K562 (cell line): ENCODE data around the gene NINJ1. TPM values are rescaled to one million over a fixed set of nuclear protein-coding genes. Genes with fewer than 3 reads are reported as not detected.

Source experiments
- HCFC1 ChIP-seq: IDR thresholded peaks from 2 replicates; pipeline ENCODE4 v1.6.1; 2012; ENCODE audit warnings: low read depth, low read length, improper control_type of control experiment
- KDM5B ChIP-seq: fragments of 200-600 bp; sonication (generic); IDR thresholded peaks from 2 replicates; pipeline ENCODE4 v1.6.1; 2012; ENCODE audit warnings: low read depth, mild to moderate bottlenecking, moderate library complexity, low read length, control low read depth, inconsistent platforms; ENCODE audit not compliant: insufficient replicate concordance
- NRF1 ChIP-seq, 2 experiments: fragments of 450-650 bp; IDR thresholded peaks in 1 of 2; conservative IDR thresholded peaks in 1 of 2; 2 replicates each; pipeline ENCODE4 v1.6.1; 2014; ENCODE audit warnings: mild to moderate bottlenecking in 2 of 2
- PRPF4 ChIP-seq: fragments of 200-400 bp; formaldehyde crosslinking; IDR thresholded peaks from one replicate; pipeline ENCODE4 v1.6.1; 2017; ENCODE audit warnings: low read length, low read depth, mild to moderate bottlenecking; ENCODE audit not compliant: insufficient read depth, poor library complexity, severe bottlenecking
- ZNF175 ChIP-seq: fragments of 200-800 bp; sonication (Bioruptor generic); IDR thresholded peaks from 2 replicates; pipeline ENCODE4 v1.6.1; 2016; ENCODE audit warnings: low read depth, mild to moderate bottlenecking, missing genetic modification characterization, missing compliant biosample characterization
- ZNF311 ChIP-seq: fragments of 250-450 bp; sonication (Bioruptor Pico); IDR thresholded peaks from 2 replicates; pipeline ENCODE4 v1.4.0; 2020; ENCODE audit warnings: mild to moderate bottlenecking, moderate library complexity
- ZNF586 ChIP-seq: fragments of 450-650 bp; formaldehyde crosslinking; conservative IDR thresholded peaks from 2 replicates; pipeline ENCODE4 v1.4.0; 2020; ENCODE audit warnings: mild to moderate bottlenecking, moderate library complexity
- polyA plus RNA-seq, 8 experiments: library from polyadenylated mRNA; depleted of rRNA in 4 of 8; stranded (reverse) in 5 of 8; unstranded in 3 of 8; fragments of >200 nt; fragmentation: Nextera tagmentation in 2 of 8; fragmentation: Illumina TruSeq in 1 of 8; extraction: Ambion mirVana in 2 of 8; extraction: Trizol in 1 of 8; gene quantifications; 2 replicates each; pipeline versions ENCODE4 v1.2.1 to v1.2.3, GENCODE V29; 2011 to 2014; ENCODE audit warnings: inconsistent platforms in 1 of 8, missing spikeins in 1 of 8
- total RNA-seq, 7 experiments: library from RNA; depleted of rRNA in 6 of 7; stranded (reverse); fragments of >200 nt in 6 of 7; fragmentation: Illumina TruSeq in 2 of 7; extraction: Trizol in 2 of 7; gene quantifications; 2 replicates each; pipeline versions ENCODE4 v1.2.1 to v1.2.3, GENCODE V29; 2011 to 2021; ENCODE audit warnings: low replicate concordance in 1 of 7
- TF ChIP-seq, protein P1 (sequence below): fragments of 200-800 bp; sonication (Bioruptor generic); IDR thresholded peaks from 2 replicates; pipeline ENCODE4 v1.6.1; 2016; ENCODE audit warnings: missing genetic modification characterization, missing compliant biosample characterization
- TF ChIP-seq, protein P2 (sequence below): sonication (generic); formaldehyde crosslinking; IDR thresholded peaks from 2 replicates; pipeline ENCODE4 v1.8.1; 2022; ENCODE audit warnings: missing genetic modification reagents
- TF ChIP-seq, protein P3 (sequence below): sonication (generic); formaldehyde crosslinking; IDR thresholded peaks from 2 replicates; pipeline ENCODE4 v1.8.1; 2023; ENCODE audit warnings: mild to moderate bottlenecking, missing genetic modification reagents
- TF ChIP-seq, protein P4 (sequence below): sonication (generic); formaldehyde crosslinking; IDR thresholded peaks from 2 replicates; pipeline ENCODE4 v1.8.0; 2023; ENCODE audit warnings: missing genetic modification reagents, mild to moderate bottlenecking, borderline replicate concordance

NINJ1 gene
- total and polyA plus RNA-seq, 9 of the 15 experiments (the other 6 are each of a cell fraction or from before 2014, with no cell fraction given): 0.13 to 8.4 (median 4.9) TPM

DNA sequence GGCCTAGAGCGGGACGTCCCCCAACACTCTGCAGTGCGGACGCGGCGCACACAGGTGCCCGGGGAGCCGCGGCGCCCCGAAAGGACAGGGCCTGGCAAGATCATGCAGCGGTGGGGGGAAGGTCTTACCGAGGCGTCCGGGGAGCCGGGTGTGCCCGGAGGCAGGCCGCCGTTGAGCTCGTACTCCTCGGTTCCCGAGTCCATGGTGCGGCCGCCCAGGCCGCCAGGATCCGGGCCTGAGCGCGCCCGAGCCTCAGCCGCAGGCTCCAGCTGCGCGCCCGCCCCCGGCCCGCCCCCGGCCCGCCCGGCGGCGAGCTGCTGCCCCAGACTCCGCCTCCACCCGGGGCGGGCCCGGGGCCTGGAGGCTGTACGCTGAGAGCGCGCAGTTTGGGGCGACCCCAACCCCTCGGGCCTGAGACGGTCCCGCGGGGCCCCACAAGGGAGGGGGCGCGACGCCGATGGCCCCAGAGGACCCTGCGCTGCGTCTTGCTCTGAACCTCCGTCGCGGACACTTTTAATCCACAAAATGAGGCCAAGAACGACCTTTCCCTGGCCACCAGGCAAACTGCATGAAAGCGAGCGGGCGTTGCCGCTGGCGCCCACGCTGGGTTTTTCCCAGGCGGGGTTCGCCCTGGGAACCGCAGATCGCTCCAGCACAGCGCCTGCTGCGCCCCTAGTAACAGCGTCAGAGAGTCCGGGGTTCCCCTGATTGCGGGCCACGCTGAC is at the start of gene NINJ1 (continued):
- TF ChIP-seq, protein P1, sequence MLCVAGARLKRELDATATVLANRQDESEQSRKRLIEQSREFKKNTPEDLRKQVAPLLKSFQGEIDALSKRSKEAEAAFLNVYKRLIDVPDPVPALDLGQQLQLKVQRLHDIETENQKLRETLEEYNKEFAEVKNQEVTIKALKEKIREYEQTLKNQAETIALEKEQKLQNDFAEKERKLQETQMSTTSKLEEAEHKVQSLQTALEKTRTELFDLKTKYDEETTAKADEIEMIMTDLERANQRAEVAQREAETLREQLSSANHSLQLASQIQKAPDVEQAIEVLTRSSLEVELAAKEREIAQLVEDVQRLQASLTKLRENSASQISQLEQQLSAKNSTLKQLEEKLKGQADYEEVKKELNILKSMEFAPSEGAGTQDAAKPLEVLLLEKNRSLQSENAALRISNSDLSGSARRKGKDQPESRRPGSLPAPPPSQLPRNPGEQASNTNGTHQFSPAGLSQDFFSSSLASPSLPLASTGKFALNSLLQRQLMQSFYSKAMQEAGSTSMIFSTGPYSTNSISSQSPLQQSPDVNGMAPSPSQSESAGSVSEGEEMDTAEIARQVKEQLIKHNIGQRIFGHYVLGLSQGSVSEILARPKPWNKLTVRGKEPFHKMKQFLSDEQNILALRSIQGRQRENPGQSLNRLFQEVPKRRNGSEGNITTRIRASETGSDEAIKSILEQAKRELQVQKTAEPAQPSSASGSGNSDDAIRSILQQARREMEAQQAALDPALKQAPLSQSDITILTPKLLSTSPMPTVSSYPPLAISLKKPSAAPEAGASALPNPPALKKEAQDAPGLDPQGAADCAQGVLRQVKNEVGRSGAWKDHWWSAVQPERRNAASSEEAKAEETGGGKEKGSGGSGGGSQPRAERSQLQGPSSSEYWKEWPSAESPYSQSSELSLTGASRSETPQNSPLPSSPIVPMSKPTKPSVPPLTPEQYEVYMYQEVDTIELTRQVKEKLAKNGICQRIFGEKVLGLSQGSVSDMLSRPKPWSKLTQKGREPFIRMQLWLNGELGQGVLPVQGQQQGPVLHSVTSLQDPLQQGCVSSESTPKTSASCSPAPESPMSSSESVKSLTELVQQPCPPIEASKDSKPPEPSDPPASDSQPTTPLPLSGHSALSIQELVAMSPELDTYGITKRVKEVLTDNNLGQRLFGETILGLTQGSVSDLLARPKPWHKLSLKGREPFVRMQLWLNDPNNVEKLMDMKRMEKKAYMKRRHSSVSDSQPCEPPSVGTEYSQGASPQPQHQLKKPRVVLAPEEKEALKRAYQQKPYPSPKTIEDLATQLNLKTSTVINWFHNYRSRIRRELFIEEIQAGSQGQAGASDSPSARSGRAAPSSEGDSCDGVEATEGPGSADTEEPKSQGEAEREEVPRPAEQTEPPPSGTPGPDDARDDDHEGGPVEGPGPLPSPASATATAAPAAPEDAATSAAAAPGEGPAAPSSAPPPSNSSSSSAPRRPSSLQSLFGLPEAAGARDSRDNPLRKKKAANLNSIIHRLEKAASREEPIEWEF (CRISPR knock-in tag): no peak
- TF ChIP-seq, protein P2, sequence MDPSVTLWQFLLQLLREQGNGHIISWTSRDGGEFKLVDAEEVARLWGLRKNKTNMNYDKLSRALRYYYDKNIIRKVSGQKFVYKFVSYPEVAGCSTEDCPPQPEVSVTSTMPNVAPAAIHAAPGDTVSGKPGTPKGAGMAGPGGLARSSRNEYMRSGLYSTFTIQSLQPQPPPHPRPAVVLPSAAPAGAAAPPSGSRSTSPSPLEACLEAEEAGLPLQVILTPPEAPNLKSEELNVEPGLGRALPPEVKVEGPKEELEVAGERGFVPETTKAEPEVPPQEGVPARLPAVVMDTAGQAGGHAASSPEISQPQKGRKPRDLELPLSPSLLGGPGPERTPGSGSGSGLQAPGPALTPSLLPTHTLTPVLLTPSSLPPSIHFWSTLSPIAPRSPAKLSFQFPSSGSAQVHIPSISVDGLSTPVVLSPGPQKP (CRISPR knock-in tag): no peak
- peak; percentile 5 to 43; a peak in 1 of 4 replicates for TF ChIP-seq NRF1 (conservative IDR thresholded peaks at IDR 0.05 in 1 of 2, IDR thresholded peaks at IDR 0.05 in 1 of 2)
- TF ChIP-seq ZNF311: no peak
- TF ChIP-seq, protein P3, sequence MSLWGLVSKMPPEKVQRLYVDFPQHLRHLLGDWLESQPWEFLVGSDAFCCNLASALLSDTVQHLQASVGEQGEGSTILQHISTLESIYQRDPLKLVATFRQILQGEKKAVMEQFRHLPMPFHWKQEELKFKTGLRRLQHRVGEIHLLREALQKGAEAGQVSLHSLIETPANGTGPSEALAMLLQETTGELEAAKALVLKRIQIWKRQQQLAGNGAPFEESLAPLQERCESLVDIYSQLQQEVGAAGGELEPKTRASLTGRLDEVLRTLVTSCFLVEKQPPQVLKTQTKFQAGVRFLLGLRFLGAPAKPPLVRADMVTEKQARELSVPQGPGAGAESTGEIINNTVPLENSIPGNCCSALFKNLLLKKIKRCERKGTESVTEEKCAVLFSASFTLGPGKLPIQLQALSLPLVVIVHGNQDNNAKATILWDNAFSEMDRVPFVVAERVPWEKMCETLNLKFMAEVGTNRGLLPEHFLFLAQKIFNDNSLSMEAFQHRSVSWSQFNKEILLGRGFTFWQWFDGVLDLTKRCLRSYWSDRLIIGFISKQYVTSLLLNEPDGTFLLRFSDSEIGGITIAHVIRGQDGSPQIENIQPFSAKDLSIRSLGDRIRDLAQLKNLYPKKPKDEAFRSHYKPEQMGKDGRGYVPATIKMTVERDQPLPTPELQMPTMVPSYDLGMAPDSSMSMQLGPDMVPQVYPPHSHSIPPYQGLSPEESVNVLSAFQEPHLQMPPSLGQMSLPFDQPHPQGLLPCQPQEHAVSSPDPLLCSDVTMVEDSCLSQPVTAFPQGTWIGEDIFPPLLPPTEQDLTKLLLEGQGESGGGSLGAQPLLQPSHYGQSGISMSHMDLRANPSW (CRISPR knock-in tag): no peak
- TF ChIP-seq KDM5B: peak; percentile 53
- TF ChIP-seq ZNF586: no peak
- TF ChIP-seq HCFC1: no peak
- TF ChIP-seq, protein P4, sequence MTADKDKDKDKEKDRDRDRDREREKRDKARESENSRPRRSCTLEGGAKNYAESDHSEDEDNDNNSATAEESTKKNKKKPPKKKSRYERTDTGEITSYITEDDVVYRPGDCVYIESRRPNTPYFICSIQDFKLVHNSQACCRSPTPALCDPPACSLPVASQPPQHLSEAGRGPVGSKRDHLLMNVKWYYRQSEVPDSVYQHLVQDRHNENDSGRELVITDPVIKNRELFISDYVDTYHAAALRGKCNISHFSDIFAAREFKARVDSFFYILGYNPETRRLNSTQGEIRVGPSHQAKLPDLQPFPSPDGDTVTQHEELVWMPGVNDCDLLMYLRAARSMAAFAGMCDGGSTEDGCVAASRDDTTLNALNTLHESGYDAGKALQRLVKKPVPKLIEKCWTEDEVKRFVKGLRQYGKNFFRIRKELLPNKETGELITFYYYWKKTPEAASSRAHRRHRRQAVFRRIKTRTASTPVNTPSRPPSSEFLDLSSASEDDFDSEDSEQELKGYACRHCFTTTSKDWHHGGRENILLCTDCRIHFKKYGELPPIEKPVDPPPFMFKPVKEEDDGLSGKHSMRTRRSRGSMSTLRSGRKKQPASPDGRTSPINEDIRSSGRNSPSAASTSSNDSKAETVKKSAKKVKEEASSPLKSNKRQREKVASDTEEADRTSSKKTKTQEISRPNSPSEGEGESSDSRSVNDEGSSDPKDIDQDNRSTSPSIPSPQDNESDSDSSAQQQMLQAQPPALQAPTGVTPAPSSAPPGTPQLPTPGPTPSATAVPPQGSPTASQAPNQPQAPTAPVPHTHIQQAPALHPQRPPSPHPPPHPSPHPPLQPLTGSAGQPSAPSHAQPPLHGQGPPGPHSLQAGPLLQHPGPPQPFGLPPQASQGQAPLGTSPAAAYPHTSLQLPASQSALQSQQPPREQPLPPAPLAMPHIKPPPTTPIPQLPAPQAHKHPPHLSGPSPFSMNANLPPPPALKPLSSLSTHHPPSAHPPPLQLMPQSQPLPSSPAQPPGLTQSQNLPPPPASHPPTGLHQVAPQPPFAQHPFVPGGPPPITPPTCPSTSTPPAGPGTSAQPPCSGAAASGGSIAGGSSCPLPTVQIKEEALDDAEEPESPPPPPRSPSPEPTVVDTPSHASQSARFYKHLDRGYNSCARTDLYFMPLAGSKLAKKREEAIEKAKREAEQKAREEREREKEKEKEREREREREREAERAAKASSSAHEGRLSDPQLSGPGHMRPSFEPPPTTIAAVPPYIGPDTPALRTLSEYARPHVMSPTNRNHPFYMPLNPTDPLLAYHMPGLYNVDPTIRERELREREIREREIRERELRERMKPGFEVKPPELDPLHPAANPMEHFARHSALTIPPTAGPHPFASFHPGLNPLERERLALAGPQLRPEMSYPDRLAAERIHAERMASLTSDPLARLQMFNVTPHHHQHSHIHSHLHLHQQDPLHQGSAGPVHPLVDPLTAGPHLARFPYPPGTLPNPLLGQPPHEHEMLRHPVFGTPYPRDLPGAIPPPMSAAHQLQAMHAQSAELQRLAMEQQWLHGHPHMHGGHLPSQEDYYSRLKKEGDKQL (CRISPR knock-in tag): no peak
- no peak for TF ChIP-seq PRPF4
- no peak for TF ChIP-seq ZNF175 (CRISPR knock-in tag)
